ENCODE measurements around the gene PTPRN2. TPM values are rescaled to one million over a fixed set of nuclear protein-coding genes. Genes with fewer than 3 reads are reported as not detected.
"Not testable (repeated sequence)": the region's sequence is repeated elsewhere in the genome, so short reads cannot be mapped to it uniquely, and the experiment has no call there.

Gene PTPRN2
- polyA plus RNA-seq, 1 donor = 1.7 TPM

GRCh38 chr7:158351481-158351880, 236.1 kb downstream of the PTPRN2 start:
- DNase-seq (ENCODE audit: low read depth) = no peak

DNA sequence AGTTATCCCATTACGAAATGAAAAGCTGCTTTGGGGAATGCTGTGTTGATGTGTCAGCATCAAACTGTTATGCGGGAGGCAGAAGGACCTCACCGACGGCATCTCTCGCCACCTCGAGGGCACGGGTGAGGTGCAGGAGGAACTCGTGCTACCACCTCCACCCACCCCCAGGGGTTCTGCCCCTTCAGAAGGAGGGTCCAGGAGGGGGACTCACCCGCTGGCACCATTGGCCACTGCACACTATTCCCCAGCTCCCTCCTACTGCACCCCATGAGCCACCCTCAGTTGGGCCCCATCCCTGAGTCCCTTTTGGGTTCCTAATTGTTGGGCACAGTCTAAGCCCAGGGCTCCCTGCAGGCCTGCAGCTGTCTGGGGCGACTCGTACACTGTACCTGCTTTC, 236.6 kb downstream of the PTPRN2 start:
- DNase-seq (ENCODE audit: low read depth) = no peak

- no peak for DNase-seq (ENCODE audit: low read depth)
These were observed 237.3 kb downstream of the PTPRN2 start for GRCh38 chr7:158350166-158350900.

DNA sequence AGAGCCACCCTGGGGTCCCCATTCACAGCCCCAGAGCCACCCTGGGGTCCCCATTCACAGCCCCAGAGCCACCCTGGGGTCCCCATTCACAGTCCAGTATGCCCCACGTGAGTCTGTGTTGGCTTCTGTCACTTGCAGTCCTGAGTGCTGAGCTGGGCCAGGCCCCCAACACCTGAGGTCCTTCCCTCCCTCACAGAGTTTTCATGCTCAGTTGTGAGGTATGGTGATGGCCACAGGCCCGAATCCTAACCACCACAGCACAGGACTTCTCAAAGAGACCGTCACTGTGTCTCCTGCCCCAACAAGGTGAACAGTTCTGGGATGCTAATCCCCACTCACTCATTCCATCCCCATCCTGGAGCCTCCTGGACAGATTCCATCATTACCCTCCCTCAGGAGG, 239.2 kb downstream of the PTPRN2 start:
- DNase-seq (ENCODE audit: low read depth) = no peak

DNA sequence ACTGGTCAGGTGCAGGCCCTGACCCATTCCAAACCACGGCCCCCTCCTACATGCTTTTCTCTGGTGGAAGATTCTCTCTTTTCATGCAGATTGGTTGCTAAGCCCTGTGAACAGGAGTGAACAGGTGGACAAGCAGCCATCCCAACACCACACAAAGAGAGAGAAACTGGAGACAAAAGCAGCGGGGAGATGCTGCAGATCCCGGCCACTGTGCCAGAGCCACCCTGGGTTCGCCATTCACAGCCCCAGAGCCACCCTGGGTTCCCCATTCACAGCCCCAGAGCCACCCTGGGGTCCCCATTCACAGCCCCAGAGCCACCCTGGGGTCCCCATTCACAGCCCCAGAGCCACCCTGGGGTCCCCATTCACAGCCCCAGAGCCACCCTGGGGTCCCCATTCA, 239.6 kb downstream of the PTPRN2 start:
- DNase-seq (ENCODE audit: low read depth) = not testable (repeated sequence)

- DNase-seq (ENCODE audit: low read depth) = no peak
These were observed 241.9 kb downstream of the PTPRN2 start for GRCh38 chr7:158345731-158346130.

DNA sequence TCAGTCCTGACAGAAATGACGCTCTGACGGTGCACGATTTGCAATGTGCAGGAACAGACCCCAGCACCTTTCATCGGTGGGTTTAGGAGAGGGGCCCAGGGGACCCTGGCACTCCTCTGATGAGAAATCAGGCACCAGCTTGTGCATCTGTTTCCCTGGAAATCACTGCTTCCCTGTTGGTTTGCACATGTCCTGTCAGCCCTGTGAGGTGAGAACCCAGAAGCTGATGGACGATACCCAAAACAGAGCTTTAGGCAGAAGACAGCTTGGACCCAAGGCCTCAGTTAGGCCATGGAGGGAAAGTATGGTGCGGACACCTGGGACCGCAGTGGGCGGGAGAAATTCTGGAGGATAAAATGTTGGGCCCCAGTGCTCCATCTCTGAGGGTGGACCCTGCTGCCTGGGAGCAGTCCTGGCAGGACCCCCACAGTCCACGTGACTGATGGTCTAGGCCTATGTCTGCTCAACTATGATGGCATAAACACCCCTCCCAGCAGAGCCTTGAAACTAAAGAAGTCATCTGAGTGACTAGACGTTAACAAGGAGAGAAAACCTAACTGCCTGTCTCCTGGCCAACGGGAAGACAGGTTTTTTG, 242.8 kb downstream of the PTPRN2 start:
- DNase-seq (ENCODE audit: low read depth) = no peak

GRCh38 chr7:158343936-158344455, 243.6 kb downstream of the PTPRN2 start:
- DNase-seq (ENCODE audit: low read depth) = no peak

DNA sequence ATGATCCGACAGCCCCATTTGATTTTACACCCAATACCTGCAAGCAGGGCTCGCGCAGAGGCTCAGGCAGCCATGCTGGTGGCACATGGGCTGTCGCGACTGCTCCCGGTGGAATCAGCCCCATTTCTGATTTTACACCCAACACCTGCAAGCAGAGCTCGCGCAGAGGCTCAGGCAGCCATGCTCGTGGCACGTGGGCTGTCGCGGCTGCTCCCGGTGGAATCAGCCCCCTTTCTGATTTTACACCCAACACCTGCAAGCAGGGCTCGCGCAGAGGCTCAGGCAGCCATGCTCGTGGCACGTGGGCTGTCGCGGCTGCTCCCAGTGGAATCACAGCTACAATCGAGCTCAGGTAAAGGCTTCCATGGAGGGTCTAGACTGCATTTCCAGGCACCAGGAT, 244.1 kb downstream of the PTPRN2 start:
- no peak for DNase-seq (ENCODE audit: low read depth)

DNA sequence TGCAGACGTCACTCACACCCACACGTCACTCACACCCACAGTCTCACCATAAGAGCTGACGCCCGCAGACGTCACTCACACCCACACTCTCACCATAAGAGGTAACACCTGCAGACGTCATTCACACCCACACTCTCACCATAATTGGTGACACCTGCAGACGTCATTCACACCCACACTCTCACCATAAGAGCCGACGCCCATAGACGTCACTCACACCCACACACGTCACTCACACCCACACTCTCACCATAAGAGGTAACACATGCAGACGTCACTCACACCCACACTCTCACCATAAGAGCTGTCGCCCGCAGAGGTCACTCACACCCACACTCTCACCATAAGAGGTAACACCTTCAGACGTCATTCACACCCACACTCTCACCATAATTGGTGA, 246.5 kb downstream of the PTPRN2 start:
- not testable (repeated sequence) for DNase-seq (ENCODE audit: low read depth)

DNA sequence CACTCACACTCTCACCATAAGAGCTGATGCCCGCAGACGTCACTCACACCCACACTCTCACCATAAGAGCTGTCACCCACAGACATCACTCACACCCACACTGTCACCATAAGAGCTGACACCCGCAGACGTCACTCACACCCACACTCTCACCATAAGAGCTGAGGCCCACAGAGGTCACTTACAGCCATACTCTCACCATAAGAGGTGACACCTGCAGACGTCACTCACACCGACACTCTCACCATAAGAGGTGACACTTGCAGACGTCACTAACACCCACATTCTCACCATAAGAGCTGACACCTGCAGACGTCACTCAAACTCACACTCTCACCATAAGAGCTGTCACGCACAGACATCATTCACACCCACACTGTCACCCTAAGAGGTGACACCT, 250.7 kb downstream of the PTPRN2 start:
- DNase-seq (ENCODE audit: low read depth) = not testable (repeated sequence)

GRCh38 chr7:158332516-158332915, 255.1 kb downstream of the PTPRN2 start:
- DNase-seq (ENCODE audit: low read depth) = not testable (repeated sequence)

- DNase-seq (ENCODE audit: low read depth) = not testable (repeated sequence)
These were observed 255.7 kb downstream of the PTPRN2 start for GRCh38 chr7:158331826-158332450.

DNA sequence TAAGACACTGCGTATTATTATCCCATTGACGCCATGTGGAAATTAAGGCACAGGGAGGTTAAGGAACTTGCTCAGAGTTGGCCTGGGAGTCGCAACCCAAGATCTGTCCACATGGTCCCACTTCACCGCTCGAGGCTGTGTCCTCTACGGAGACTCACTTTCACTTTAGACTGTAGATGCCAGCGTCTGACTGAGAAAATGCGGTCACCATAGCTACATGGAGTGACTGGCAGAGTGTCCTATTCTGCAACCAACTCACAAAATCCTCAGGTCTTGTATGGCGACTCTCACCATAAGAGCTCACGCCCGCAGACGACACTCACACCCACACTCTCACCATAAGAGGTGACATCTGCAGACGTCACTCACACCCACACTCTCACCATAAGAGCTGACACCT, 257.9 kb downstream of the PTPRN2 start:
- no peak for DNase-seq (ENCODE audit: low read depth)

GRCh38 chr7:158329014-158329610, 258.5 kb downstream of the PTPRN2 start:
- no peak for DNase-seq (ENCODE audit: low read depth)

- no peak for DNase-seq (ENCODE audit: low read depth)
These were observed 259.1 kb downstream of the PTPRN2 start for GRCh38 chr7:158328376-158329013.

GRCh38 chr7:158327571-158328180, 259.9 kb downstream of the PTPRN2 start:
- no peak for DNase-seq (ENCODE audit: low read depth)

DNA sequence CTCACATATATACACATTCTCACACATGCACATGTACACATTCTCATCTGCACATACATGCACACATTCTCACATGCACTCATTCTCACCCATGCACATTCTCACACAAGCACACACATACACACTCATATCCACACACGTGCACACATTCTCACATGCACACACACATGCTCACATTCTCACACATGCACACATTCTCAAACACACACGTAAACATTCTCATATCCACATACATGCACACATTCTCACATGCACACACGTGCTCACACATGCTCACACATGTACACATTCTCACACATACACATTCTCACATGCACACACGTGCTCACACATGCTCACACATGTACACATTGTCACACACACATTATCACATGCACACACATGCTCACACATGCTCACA, 260.6 kb downstream of the PTPRN2 start:
- DNase-seq (ENCODE audit: low read depth) = no peak

DNA sequence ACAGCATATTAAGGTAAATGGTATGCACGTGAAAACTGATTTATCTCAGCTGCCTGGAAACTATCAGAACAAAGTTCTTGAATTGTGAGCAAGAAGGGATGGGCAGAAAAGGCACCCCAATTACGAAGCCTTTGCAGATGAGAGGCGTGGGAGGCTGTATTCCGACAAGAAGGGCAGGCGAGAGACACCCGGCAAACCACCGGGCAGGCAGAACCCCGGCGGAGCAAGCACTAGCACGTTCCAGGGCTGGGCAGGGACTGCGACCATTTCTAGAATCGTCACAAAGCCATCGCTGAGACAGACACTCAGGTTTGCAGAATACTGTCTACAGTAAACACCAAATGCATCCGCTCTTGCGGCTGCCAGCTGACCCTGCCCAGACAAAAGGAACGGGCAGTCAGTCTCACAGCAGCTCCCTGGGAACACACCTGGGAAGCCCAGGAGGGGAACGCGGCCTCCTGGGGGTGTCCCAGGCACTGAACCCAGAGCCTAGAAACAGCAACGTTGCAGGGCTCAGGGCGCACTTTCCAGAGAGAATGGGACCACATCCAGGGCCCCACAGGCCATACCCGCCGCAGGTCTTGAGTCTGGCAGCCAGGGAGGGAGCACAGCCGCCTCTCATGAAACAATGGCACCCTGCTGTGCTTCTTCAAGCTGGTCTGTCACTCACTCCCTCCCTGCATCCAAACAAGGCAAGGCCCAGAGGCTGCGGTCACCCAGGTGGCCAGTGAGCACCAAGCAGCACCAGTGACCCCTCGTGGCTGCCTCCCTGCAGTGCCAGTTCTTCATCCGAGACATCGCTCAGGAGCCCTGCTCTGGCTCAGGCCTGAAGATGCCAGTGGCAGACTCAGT, 261.9 kb downstream of the PTPRN2 start:
- no peak for DNase-seq (ENCODE audit: low read depth)
